ENCODE measurements around the gene UGT1A6. TPM values are rescaled to one million over a fixed set of nuclear protein-coding genes. Genes with fewer than 3 reads are reported as not detected.

Gene UGT1A6
- total RNA-seq, 1 donor from 2014 or later = not detected

GRCh38 chr2:233772583-233772982 lies 79.9 kb downstream of the UGT1A6 start:
- no peaks in the 10 kb centered on the region for H3K36me3 Mint-ChIP-seq (ENCODE audit: insufficient read depth)
- DNase-seq (ENCODE audit: low spot score, unreplicated experiment) = no peak
- no peak overlapping the region for H3K27ac Mint-ChIP-seq
- H3K27me3 Mint-ChIP-seq = peaks cover 4% of the 10 kb centered on the region
- TF ChIP-seq CTCF (IDR thresholded peaks at IDR 0.05; ENCODE audit: unreplicated experiment) = no peak
- H3K4me3 Mint-ChIP-seq (ENCODE audit: low read depth) = no peak overlapping the region
- no peaks in the 10 kb centered on the region for H3K4me1 Mint-ChIP-seq (ENCODE audit: low read depth)
- H3K9me3 Mint-ChIP-seq (ENCODE audit: low read depth) = peaks cover 3% of the 10 kb centered on the region

GRCh38 chr2:233773854-233774253 lies 81.2 kb downstream of the UGT1A6 start:
- no peak for TF ChIP-seq CTCF (IDR thresholded peaks at IDR 0.05; ENCODE audit: unreplicated experiment)
- Mint-ChIP-seq H3K27me3 (peaks cover 6% of the 10 kb centered on the region), H3K4me3 (ENCODE audit: low read depth) (no peak overlapping the region), H3K9me3 (ENCODE audit: low read depth) (peaks cover 6% of the 10 kb centered on the region), H3K36me3 (ENCODE audit: insufficient read depth) (no peaks in the 10 kb centered on the region), H3K4me1 (ENCODE audit: low read depth) (no peaks in the 10 kb centered on the region), H3K27ac (no peak overlapping the region)
- DNase-seq (ENCODE audit: low spot score, unreplicated experiment) = no peak

- Mint-ChIP-seq H3K4me3 (ENCODE audit: low read depth) (no peak overlapping the region), H3K4me1 (ENCODE audit: low read depth) (no peaks in the 10 kb centered on the region), H3K27me3 (peaks cover 3% of the 10 kb centered on the region), H3K27ac (no peak overlapping the region), H3K36me3 (ENCODE audit: insufficient read depth) (no peaks in the 10 kb centered on the region), H3K9me3 (ENCODE audit: low read depth) (peaks cover 6% of the 10 kb centered on the region)
- no peak for TF ChIP-seq CTCF (IDR thresholded peaks at IDR 0.05; ENCODE audit: unreplicated experiment)
- DNase-seq (ENCODE audit: low spot score, unreplicated experiment) = no peak
These were observed 82.7 kb downstream of the UGT1A6 start for GRCh38 chr2:233775414-233775813.

- no peak for TF ChIP-seq CTCF (IDR thresholded peaks at IDR 0.05; ENCODE audit: unreplicated experiment)
- peaks cover 6% of the 10 kb centered on the region for H3K9me3 Mint-ChIP-seq (ENCODE audit: low read depth)
- no peak for DNase-seq (ENCODE audit: low spot score, unreplicated experiment)
- peaks cover 12% of the 10 kb centered on the region for H3K27me3 Mint-ChIP-seq
- no peaks in the 10 kb centered on the region for H3K4me1 Mint-ChIP-seq (ENCODE audit: low read depth)
- no peaks in the 10 kb centered on the region for H3K36me3 Mint-ChIP-seq (ENCODE audit: insufficient read depth)
- no peak within 1 kb of the TSS for H3K4me3 Mint-ChIP-seq (ENCODE audit: low read depth)
- H3K27ac Mint-ChIP-seq = no peak within 1 kb of the TSS
These were observed 85.3 kb downstream of the UGT1A6 start, which contains the start of gene MROH2A for GRCh38 chr2:233778030-233778429. MROH2A (plus strand) TSS chr2:233778330; CDS start chr2:233779359, 1,029 bp downstream.

GRCh38 chr2:233779722-233780121 lies 87.0 kb downstream of the UGT1A6 start:
- Mint-ChIP-seq H3K4me1 (ENCODE audit: low read depth) (no peaks in the 10 kb centered on the region), H3K27me3 (peaks cover 14% of the 10 kb centered on the region), H3K36me3 (ENCODE audit: insufficient read depth) (no peaks in the 10 kb centered on the region), H3K27ac (no peak overlapping the region), H3K4me3 (ENCODE audit: low read depth) (no peak overlapping the region), H3K9me3 (ENCODE audit: low read depth) (peaks cover 6% of the 10 kb centered on the region)
- TF ChIP-seq CTCF (IDR thresholded peaks at IDR 0.05; ENCODE audit: unreplicated experiment) = no peak
- DNase-seq (ENCODE audit: low spot score, unreplicated experiment) = no peak

Measured in progenitor cell of endocrine pancreas (in vitro differentiated cells).